ENCODE results near the gene TMEM52.

The TMEM52 gene

DNA sequence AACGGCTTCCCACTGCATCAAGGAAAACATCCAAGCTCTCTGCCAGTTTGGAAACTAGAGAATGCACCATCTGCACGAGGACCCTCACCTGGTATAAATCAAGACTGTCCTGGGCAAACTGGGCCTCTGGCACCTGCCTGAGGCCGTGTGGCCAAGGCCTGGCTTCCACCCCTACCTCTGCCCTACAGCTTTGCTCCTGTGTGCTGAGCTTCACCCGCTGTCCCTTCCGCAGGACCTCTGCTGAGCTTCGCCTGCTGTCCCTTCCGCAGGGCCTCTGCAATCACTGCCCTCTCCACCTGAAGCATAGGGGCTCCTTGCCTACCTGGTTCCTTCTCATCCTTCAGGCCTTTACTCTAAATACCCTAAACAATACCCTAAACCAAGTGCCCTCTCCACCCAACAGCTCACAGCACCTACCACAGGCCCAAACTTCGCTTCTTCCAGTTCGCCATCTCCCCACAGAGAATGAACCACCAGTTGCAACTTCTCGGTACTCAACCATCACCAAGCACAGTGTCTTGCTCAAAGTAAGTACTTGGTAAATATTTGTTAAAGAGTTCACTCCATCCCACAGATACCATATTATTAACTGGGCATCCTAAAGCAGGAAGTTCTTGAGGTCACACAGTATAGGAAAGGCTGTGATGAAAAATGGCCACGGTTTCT lies 46.6 kb downstream of the TMEM52 start:
- DNase-seq (ENCODE audit: low read depth), result no peak

DNA sequence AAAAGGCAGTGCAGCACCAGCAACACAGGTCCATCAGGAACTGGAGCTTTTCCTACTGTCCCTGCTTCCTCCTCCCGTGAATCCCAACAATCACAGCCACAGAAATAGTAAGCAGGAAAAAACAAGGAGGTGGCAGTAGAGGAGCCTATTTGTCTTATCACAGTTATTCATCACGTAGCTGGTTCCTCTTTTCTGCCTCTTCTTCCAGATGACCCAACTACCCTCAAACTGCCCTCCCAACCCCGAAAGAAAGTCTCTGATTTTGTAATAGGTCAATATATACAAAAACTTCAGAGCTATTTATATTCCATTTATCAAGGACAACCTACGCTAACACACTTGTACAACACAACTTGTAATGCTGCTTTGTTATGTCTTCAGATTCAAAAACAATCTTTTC lies 49.6 kb downstream of the TMEM52 start:
- DNase-seq (ENCODE audit: low read depth), result no peak
